IMR-90 (cell line): ENCODE results near the gene IL1A. TPM values are rescaled to one million over a fixed set of nuclear protein-coding genes. Genes with fewer than 3 reads are reported as not detected.

ENCODE experiments used
- ATAC-seq: fragments of 200-7000 bp; cut with Tn5 transposase; 2 replicates; pipeline ENCODE4 v1.9.1; 2020; ENCODE audit warnings: low read depth, mild to moderate bottlenecking, moderate library complexity
- BruUV-seq: library from RNA; stranded (reverse); fragments of 400-500 nt; replicated peaks from 2 replicates; lab custom pipeline; 2021; lab: Mats Ljungman, UMichigan
- CTCF ChIA-PET: fragments of 300-600 bp; formaldehyde crosslinking; extraction: SDS; loops from one replicate; lab custom pipeline; 2021; ENCODE audit warnings: antibody characterized with exemption; lab: Yijun Ruan, JAX
- POLR2A ChIA-PET: fragments of 300-600 bp; sonication (Branson Sonifier 250); formaldehyde crosslinking; loops from one replicate; lab custom pipeline; 2022; ENCODE audit warnings: antibody characterized with exemption; ENCODE audit not compliant: unreplicated experiment; lab: Charles Lee
- DNase-seq: peaks from one replicate; pipeline ENCODE4 v3.0.0; 2013
- H2AFZ ChIP-seq: replicated peaks from 2 replicates; pipeline ENCODE3; 2013; ENCODE audit warnings: low read length, mild to moderate bottlenecking; ENCODE audit not compliant: poor library complexity
- H2AK5ac ChIP-seq: 2 replicates; pipeline ENCODE4 v1.6.1; 2013; ENCODE audit warnings: low read depth, low read length, inconsistent platforms
- H2AK9ac ChIP-seq: replicated peaks from 2 replicates; pipeline ENCODE3; 2013; ENCODE audit warnings: mild to moderate bottlenecking, low read depth, low read length, moderate library complexity; ENCODE audit not compliant: poor library complexity
- H2BK120ac ChIP-seq: 2 replicates; pipeline ENCODE4 v1.6.1; 2013; ENCODE audit warnings: low read depth, low read length, inconsistent platforms
- H2BK15ac ChIP-seq: 3 replicates; pipeline ENCODE4 v1.6.1; 2013; ENCODE audit warnings: low read depth, low read length, inconsistent platforms
- H2BK20ac ChIP-seq: 2 replicates; pipeline ENCODE4 v1.6.1; 2013; ENCODE audit warnings: low read depth, mild to moderate bottlenecking, inconsistent platforms, low read length, moderate library complexity
- H2BK5ac ChIP-seq: 2 replicates; pipeline ENCODE4 v1.6.1; 2013; ENCODE audit warnings: mild to moderate bottlenecking, low read depth, low read length, inconsistent platforms; ENCODE audit not compliant: poor library complexity, severe bottlenecking
- H3K14ac ChIP-seq: replicated peaks from 2 replicates; pipeline ENCODE4 v1.6.1; 2013; ENCODE audit warnings: low read depth, low read length, inconsistent platforms
- H3K18ac ChIP-seq: 2 replicates; pipeline ENCODE4 v1.6.1; 2013; ENCODE audit warnings: low read depth, low read length, control low read depth
- H3K23ac ChIP-seq: 2 replicates; pipeline ENCODE4 v1.6.1; 2013; ENCODE audit warnings: low read depth, low read length, inconsistent platforms
- H3K27ac ChIP-seq: 2 replicates; pipeline ENCODE4 v1.5.1; 2013; ENCODE audit warnings: mild to moderate bottlenecking, control low read depth, low read length; ENCODE audit not compliant: insufficient read depth
- H3K27me3 ChIP-seq: 2 replicates; pipeline ENCODE4 v1.6.1; 2013; ENCODE audit warnings: low read length; ENCODE audit not compliant: control insufficient read depth, insufficient read depth
- H3K36me3 ChIP-seq: 2 replicates; pipeline ENCODE4 v1.6.1; 2013; ENCODE audit warnings: low read length, mixed read lengths; ENCODE audit not compliant: control insufficient read depth, insufficient read depth
- H3K4ac ChIP-seq: 2 replicates; pipeline ENCODE4 v1.6.1; 2013; ENCODE audit warnings: low read depth, low read length, inconsistent platforms
- H3K4me1 ChIP-seq: 2 replicates; pipeline ENCODE4 v1.6.1; 2013; ENCODE audit warnings: low read length, mixed read lengths; ENCODE audit not compliant: control insufficient read depth, insufficient read depth
- H3K4me2 ChIP-seq: 2 replicates; pipeline ENCODE4 v1.6.1; 2013; ENCODE audit warnings: low read depth, mild to moderate bottlenecking, control low read depth, low read length, moderate library complexity
- H3K4me3 ChIP-seq: 2 replicates; pipeline ENCODE4 v1.5.1; 2013; ENCODE audit warnings: low read depth, mild to moderate bottlenecking, control low read depth, low read length, moderate library complexity; ENCODE audit not compliant: insufficient read depth
- H3K56ac ChIP-seq: 2 replicates; pipeline ENCODE4 v1.6.1; 2013; ENCODE audit warnings: low read length, inconsistent platforms; ENCODE audit not compliant: insufficient read depth; ENCODE audit errors: extremely low read depth
- H3K79me1 ChIP-seq, 2 experiments: 2 replicates each; pipeline ENCODE4 v1.6.1; 2013; ENCODE audit warnings: low read length in 2 of 2, inconsistent platforms in 1 of 2, low read depth in 1 of 2
- H3K9ac ChIP-seq: 2 replicates; pipeline ENCODE4 v1.6.1; 2013; ENCODE audit warnings: low read depth, low read length, control low read depth
- H3K9me1 ChIP-seq: 2 replicates; pipeline ENCODE4 v1.6.1; 2013; ENCODE audit warnings: low read length, inconsistent platforms; ENCODE audit not compliant: insufficient read depth
- H3K9me3 ChIP-seq: 2 replicates; pipeline ENCODE4 v1.6.1; 2013; ENCODE audit warnings: low read length; ENCODE audit not compliant: control insufficient read depth, insufficient read depth
- H4K20me1 ChIP-seq: 2 replicates; pipeline ENCODE4 v1.6.1; 2013; ENCODE audit warnings: low read length, inconsistent platforms; ENCODE audit not compliant: insufficient read depth
- H4K5ac ChIP-seq: 2 replicates; pipeline ENCODE4 v1.6.1; 2013; ENCODE audit warnings: mild to moderate bottlenecking, low read depth, low read length, control low read depth
- H4K8ac ChIP-seq, 2 experiments: 2 replicates each; pipeline ENCODE4 v1.6.1; 2013; ENCODE audit warnings: low read depth in 2 of 2, low read length in 2 of 2, control low read depth in 1 of 2, inconsistent platforms in 1 of 2
- H4K91ac ChIP-seq: 2 replicates; pipeline ENCODE4 v1.6.1; 2013; ENCODE audit warnings: low read depth, low read length, inconsistent platforms; ENCODE audit not compliant: insufficient read depth
- BHLHE40 ChIP-seq: fragments of 150-350 bp; IDR thresholded peaks from 2 replicates; pipeline ENCODE4 v1.6.1; 2016; ENCODE audit warnings: mild to moderate bottlenecking, low read depth, low read length
- CEBPB ChIP-seq: IDR thresholded peaks from 2 replicates; pipeline ENCODE4 v1.6.1; 2012; ENCODE audit warnings: low read depth, low read length, improper control_type of control experiment
- CHD1 ChIP-seq: IDR thresholded peaks from 2 replicates; pipeline ENCODE4 v1.6.1; 2012; ENCODE audit warnings: low read depth, low read length, improper control_type of control experiment
- CTCF ChIP-seq: conservative IDR thresholded peaks from 2 replicates; pipeline ENCODE4 v1.5.1; 2012; ENCODE audit warnings: mild to moderate bottlenecking, low read depth, low read length, improper control_type of control experiment
- ELK1 ChIP-seq: fragments of 150-350 bp; IDR thresholded peaks from 2 replicates; pipeline ENCODE4 v1.6.1; 2016; ENCODE audit warnings: low read depth, mild to moderate bottlenecking, low read length, moderate library complexity, borderline replicate concordance
- FOS ChIP-seq: fragments of 150-350 bp; IDR thresholded peaks from 2 replicates; pipeline ENCODE4 v1.6.1; 2016; ENCODE audit warnings: low read depth, low read length
- MAFK ChIP-seq: IDR thresholded peaks from 2 replicates; pipeline ENCODE4 v1.6.1; 2012; ENCODE audit warnings: low read depth, low read length, improper control_type of control experiment
- MAZ ChIP-seq: IDR thresholded peaks from 2 replicates; pipeline ENCODE4 v1.6.1; 2012; ENCODE audit warnings: low read depth, mild to moderate bottlenecking, low read length, improper control_type of control experiment, moderate library complexity, borderline replicate concordance
- MXI1 ChIP-seq: IDR thresholded peaks from 2 replicates; pipeline ENCODE4 v1.6.1; 2012; ENCODE audit warnings: low read depth, mild to moderate bottlenecking, low read length, moderate library complexity, borderline replicate concordance
- NFE2L2 ChIP-seq: fragments of 150-350 bp; IDR thresholded peaks from 2 replicates; pipeline ENCODE4 v1.6.1; 2016; ENCODE audit warnings: low read depth, mild to moderate bottlenecking, low read length
- POLR2A ChIP-seq: IDR thresholded peaks from 2 replicates; pipeline ENCODE4 v1.6.1; 2012; ENCODE audit warnings: mild to moderate bottlenecking, low read depth, low read length
- RAD21 ChIP-seq: IDR thresholded peaks from 2 replicates; pipeline ENCODE4 v1.6.1; 2012; ENCODE audit warnings: low read length, improper control_type of control experiment
- RCOR1 ChIP-seq: IDR thresholded peaks from 2 replicates; pipeline ENCODE4 v1.6.1; 2012; ENCODE audit warnings: mild to moderate bottlenecking, low read length, improper control_type of control experiment; ENCODE audit not compliant: insufficient replicate concordance
- RFX5 ChIP-seq: IDR thresholded peaks from 2 replicates; pipeline ENCODE4 v1.8.0; 2012; ENCODE audit warnings: low read depth, mild to moderate bottlenecking, low read length, moderate library complexity
- SMC3 ChIP-seq: fragments of 150-350 bp; IDR thresholded peaks from 2 replicates; pipeline ENCODE4 v1.6.1; 2016; ENCODE audit warnings: low read depth, mild to moderate bottlenecking, antibody characterized with exemption, low read length, moderate library complexity
- USF2 ChIP-seq: fragments of 150-350 bp; IDR thresholded peaks from 2 replicates; pipeline ENCODE4 v1.6.1; 2017; ENCODE audit warnings: mild to moderate bottlenecking, antibody characterized with exemption, low read length, low read depth
- WGBS, 2 experiments: methylation state at CpG; one replicate each; pipeline versions ENCODE4 v1.1.5 to v1.1.7; 2013; ENCODE audit warnings: missing lambda C conversion rate in 2 of 2; ENCODE audit not compliant: insufficient read length in 1 of 2; ENCODE audit errors: extremely low coverage in 2 of 2; 5-methylcytosine and 5-hydroxymethylcytosine counted together
- dilution Hi-C: fragments of 300-500 bp; cut with HindIII; formaldehyde crosslinking; loops from one replicate; pipeline ENCODE4 v1.14.3; 2018; ENCODE audit warnings: low sequenced_read_pairs; ENCODE audit not compliant: unreplicated experiment
- in situ Hi-C: fragments of 300-500 bp; cut with MboI; formaldehyde crosslinking; loops from 3 replicates; pipeline ENCODE4 v1.14.3; 2019; ENCODE audit warnings: low sequenced_read_pairs, inconsistent platforms, mixed read lengths
- intact Hi-C: fragments of 100-400 bp; cut with micrococcal nuclease; formaldehyde crosslinking; loops from 2 replicates; pipeline ENCODE4 v1.10.0; 2022
- polyA plus RNA-seq, 3 experiments: library from polyadenylated mRNA; depleted of rRNA; stranded (reverse); fragments of >200 nt; gene quantifications; 2 replicates each; pipeline ENCODE4 v1.2.3, GENCODE V29; 2012; ENCODE audit warnings: low replicate concordance in 1 of 3
- total RNA-seq: library from RNA; depleted of rRNA; stranded (reverse); fragments of >200 nt; gene quantifications from 2 replicates; pipeline ENCODE4 v1.2.3, GENCODE V29; 2012

The IL1A gene
- total and polyA plus RNA-seq, 2 of the 4 experiments (the other 2 are of a cell fraction) = 0.48 to 1.1 TPM

GRCh38 chr2:112756207-112756606 lies 28.1 kb downstream of the IL1A start:
- no peak for ATAC-seq
- Histone ChIP-seq H3K4ac (no peak overlapping the region), H3K56ac (no peak overlapping the region), H2BK15ac (no peak overlapping the region), H4K5ac (peak overlapping the region; percentile 27; the same call in 1 of the 2 replicates), H3K9ac (no peak overlapping the region), H3K9me1 (peaks cover 6% of the 10 kb centered on the region), H3K18ac (peak overlapping the region; percentile 57; the same call in 1 of the 2 replicates), H3K27ac (no peak overlapping the region), H3K14ac (no peak overlapping the region), H3K4me2 (peak overlapping the region; percentile 49; the same call in 1 of the 2 replicates), H2AK5ac (no peak overlapping the region), H2AK9ac (no peak overlapping the region), H2BK120ac (peak overlapping the region; percentile 19; the same call in 1 of the 2 replicates), H3K4me1 (peaks cover 7% of the 10 kb centered on the region), H4K8ac (no peak overlapping the region), H4K20me1 (no peaks in the 10 kb centered on the region), H3K27me3 (no peaks in the 10 kb centered on the region), H2BK5ac (peak overlapping the region; percentile 5), H3K23ac (0 out of 2 replicates have a peak overlapping the region, but pooled peaks have one; percentile 36), H3K36me3 (peaks cover 2% of the 10 kb centered on the region; the same call in 1 of the 2 replicates), H2BK20ac (no peak overlapping the region), H4K91ac (no peak overlapping the region), H3K4me3 (no peak overlapping the region), H3K9me3 (no peaks in the 10 kb centered on the region), H3K79me1 (peaks cover 55 to 65% of the 10 kb centered on the region in 2 experiments), H2AFZ (no peak overlapping the region)
- TF ChIP-seq BHLHE40 = no peak
- no peak for TF ChIP-seq RAD21
- no peak for TF ChIP-seq RFX5
- no peak for TF ChIP-seq RCOR1
- TF ChIP-seq CHD1 = no peak
- TF ChIP-seq ELK1 = no peak
- TF ChIP-seq MAFK = no peak
- no peak for TF ChIP-seq FOS
- no peak for TF ChIP-seq SMC3
- no peak for TF ChIP-seq CEBPB
- TF ChIP-seq USF2 = no peak
- TF ChIP-seq NFE2L2 = no peak
- no peak for TF ChIP-seq MXI1
- TF ChIP-seq CTCF = no peak
- TF ChIP-seq MAZ = no peak
- TF ChIP-seq POLR2A = no peak
- in situ Hi-C loops = loop anchor here (10.0 kb wide), 1 partner anchor 119 kb away; no protein-coding TSS in a partner anchor
- CTCF ChIA-PET = interaction anchor here (0.6 to 3.6 kb wide), 2 partner anchors 34 to 186 kb away, joined by 3 to 27 read pairs; no protein-coding TSS in a partner anchor
- no CpG with 5 or more reads among the region's 3 CpGs for WGBS, 2 experiments
- POLR2A ChIA-PET = no interaction called here
- intact Hi-C loops = no loop called here
- BruUV-seq = no TSS peak
- no peak for DNase-seq
- dilution Hi-C loops = no loop called here
